Astrocyte of the cerebellum (primary cell): ENCODE results near the gene PON3.

Source experiments
- DNase-seq: peaks from one replicate; pipeline ENCODE4 v3.0.0-alpha.2; 2011; ENCODE audit warnings: low read depth
- H3K4me3 ChIP-seq: 2 replicates; pipeline ENCODE4 v1.5.1; 2011; ENCODE audit warnings: mild to moderate bottlenecking, low read depth, low read length, moderate library complexity
- in situ Hi-C: cut with HindIII; loops from 2 replicates; pipeline ENCODE4 v1.10.0; 2017; ENCODE audit warnings: low sequenced_read_pairs
- TF ChIP-seq, protein P1 (sequence below): IDR thresholded peaks from 2 replicates; pipeline ENCODE4 v1.5.1; 2012; ENCODE audit warnings: low read length, low read depth, moderate library complexity, mild to moderate bottlenecking; ENCODE audit errors: missing control alignments

PON3 gene

GRCh38 chr7:95396136-95397032, at the start of gene PON3:
TSS of gene PON3 (minus strand) at chr7:95396375. CDS start at chr7:95396350, 25 bp downstream.
- peak within 1 kb of the TSS; percentile 9 for H3K4me3 ChIP-seq
- no peak for DNase-seq
- TF ChIP-seq, protein P1, sequence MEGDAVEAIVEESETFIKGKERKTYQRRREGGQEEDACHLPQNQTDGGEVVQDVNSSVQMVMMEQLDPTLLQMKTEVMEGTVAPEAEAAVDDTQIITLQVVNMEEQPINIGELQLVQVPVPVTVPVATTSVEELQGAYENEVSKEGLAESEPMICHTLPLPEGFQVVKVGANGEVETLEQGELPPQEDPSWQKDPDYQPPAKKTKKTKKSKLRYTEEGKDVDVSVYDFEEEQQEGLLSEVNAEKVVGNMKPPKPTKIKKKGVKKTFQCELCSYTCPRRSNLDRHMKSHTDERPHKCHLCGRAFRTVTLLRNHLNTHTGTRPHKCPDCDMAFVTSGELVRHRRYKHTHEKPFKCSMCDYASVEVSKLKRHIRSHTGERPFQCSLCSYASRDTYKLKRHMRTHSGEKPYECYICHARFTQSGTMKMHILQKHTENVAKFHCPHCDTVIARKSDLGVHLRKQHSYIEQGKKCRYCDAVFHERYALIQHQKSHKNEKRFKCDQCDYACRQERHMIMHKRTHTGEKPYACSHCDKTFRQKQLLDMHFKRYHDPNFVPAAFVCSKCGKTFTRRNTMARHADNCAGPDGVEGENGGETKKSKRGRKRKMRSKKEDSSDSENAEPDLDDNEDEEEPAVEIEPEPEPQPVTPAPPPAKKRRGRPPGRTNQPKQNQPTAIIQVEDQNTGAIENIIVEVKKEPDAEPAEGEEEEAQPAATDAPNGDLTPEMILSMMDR = no peak
- in situ Hi-C loops = no loop called here

- in situ Hi-C loops = no loop called here
- TF ChIP-seq, protein P1 = no peak
- no peak for DNase-seq
- H3K4me3 ChIP-seq = no peak overlapping the region
Measured at GRCh38 chr7:95444796-95445195, 48.6 kb upstream of the PON3 start.

- no peak overlapping the region for H3K4me3 ChIP-seq
- DNase-seq = no peak
- TF ChIP-seq, protein P1 = no peak
- in situ Hi-C loops = no loop called here
Measured at GRCh38 chr7:95441042-95441823, 45.1 kb upstream of the PON3 start.

DNA sequence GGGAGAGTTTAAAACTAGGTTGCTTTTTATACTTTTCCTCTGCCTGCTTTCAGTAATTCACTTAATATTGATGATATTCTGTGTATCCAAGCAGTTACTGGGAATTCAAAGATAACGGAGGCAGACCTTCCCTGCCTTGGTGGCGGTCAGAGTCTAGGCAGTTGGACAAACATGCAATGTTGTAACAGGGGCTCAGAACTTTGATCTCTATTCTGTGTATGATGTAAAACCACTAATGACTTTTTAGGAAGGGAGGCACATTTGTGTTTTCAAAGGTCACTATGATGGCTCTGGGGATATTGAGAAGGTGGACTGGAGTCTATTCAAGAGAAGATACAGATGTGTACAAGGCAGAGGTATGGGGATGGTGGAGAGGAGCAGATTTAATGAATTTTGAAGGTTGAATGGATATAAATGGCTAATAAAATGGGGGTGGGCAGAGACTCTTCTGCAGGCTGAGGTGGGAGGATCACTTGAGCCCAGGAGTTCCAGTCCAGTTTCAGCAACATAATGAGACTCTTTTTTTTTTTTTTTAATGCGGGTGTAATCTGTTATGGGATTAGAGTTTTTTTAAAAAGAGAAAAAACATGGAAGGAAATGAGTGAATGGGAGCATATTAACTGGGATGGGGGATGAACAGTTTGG, 44.3 kb upstream of the PON3 start:
- H3K4me3 ChIP-seq = no peak overlapping the region
- TF ChIP-seq, protein P1 = no peak
- DNase-seq = no peak
- in situ Hi-C loops = no loop called here

- TF ChIP-seq, protein P1 = no peak
- no peak for DNase-seq
- H3K4me3 ChIP-seq = no peak overlapping the region
- in situ Hi-C loops = no loop called here
Measured at GRCh38 chr7:95436407-95436806, 40.2 kb upstream of the PON3 start.

GRCh38 chr7:95435422-95435780, 39.2 kb upstream of the PON3 start:
- in situ Hi-C loops = no loop called here
- H3K4me3 ChIP-seq = peak overlapping the region; percentile 66
- no peak for DNase-seq
- TF ChIP-seq, protein P1 = no peak
